GM04503 (cell line): ENCODE data around the gene RASGRF2.
A peak's percentile ranks its signal among the peaks of the same experiment; 100 is the strongest.

ENCODE experiments used
- DNase-seq: peaks from one replicate; pipeline ENCODE4 v3.0.0-alpha.2; 2012; ENCODE audit warnings: low read depth

The RASGRF2 gene

DNA sequence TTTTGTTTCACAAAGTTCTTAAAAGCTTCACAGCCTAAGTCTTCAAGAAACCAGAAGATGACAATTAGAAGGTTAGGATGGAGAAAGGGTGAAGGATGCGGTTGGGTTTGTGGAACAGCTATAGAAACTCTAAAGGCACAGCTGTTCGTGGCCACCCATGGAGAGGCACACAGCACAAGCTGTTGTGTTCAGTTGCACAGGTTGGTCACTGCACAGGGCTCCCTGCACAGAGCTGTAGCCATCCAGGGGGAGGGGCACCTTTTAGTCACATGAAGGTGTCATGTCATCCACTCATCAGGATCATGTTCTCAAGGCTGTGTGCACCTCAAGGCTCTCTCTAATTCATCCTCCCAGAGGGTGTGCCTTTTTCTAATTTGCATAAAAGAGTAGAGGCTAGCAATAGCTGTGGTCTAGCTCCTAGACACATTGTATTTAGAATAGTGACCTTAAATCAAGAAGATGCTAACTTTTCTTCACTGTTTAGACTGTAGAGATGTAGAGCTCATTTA is 5.0 kb upstream of the RASGRF2 start:
- no peak for DNase-seq

GRCh38 chr5:80956272-80956671 is 3.9 kb upstream of the RASGRF2 start:
- DNase-seq, result no peak

GRCh38 chr5:80957031-80957761 is 3.0 kb upstream of the RASGRF2 start:
- no peak for DNase-seq

- DNase-seq, result no peak
Observed at GRCh38 chr5:80958616-80959015, 1.5 kb upstream of the RASGRF2 start.

- no peak for DNase-seq
Observed at GRCh38 chr5:80959138-80959537, 1.0 kb upstream of the RASGRF2 start.

GRCh38 chr5:80960531-80961375 is 590 bp downstream of the RASGRF2 start:
- DNase-seq, result no peak

GRCh38 chr5:80961376-80962281 is 1.5 kb downstream of the RASGRF2 start:
- DNase-seq, result no peak

GRCh38 chr5:80962630-80963520 is 2.7 kb downstream of the RASGRF2 start:
- no peak for DNase-seq

DNA sequence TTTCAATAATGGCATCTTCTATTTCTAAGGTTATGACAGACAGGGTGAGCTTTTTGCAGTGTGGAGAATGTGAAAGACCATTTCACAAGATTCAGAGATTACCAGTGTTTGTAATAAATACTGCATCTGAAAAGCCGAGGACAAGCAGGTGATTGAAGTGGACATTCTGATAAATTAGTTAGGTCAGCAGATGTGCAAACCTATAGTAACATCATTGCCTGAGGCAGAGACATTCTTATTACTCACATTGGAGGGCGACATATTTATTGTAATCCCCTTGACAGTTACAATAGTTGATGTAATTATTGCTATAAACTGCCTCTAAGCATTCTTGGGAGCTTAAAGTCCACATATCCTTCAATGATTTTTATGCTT is 3.3 kb downstream of the RASGRF2 start:
- DNase-seq, result no peak

DNA sequence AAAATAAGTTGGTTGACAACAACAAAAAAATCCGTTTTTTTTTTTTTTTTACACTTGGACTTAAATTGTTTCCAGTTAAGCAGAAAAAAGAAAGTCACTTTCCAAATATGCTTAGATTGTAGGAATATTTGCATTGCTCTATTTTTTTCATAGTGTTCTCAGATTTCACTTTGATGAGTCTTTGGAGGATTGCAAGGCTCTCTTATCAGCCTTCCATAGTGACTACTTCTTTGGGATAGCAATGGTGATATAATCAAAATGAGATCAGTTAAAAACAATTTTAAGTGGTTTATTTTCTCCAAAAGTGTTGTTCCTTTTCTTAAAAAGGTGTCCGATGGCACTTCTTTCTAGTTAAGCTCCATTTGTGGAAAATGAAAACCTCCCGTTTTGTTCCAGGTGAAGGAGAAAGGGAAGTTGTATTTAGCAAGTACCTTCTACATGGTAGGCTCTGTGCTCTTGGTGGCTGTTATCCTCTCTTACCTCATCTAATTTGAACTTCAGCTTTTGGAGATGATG is 3.9 kb downstream of the RASGRF2 start:
- DNase-seq, result peak; percentile 7

DNA sequence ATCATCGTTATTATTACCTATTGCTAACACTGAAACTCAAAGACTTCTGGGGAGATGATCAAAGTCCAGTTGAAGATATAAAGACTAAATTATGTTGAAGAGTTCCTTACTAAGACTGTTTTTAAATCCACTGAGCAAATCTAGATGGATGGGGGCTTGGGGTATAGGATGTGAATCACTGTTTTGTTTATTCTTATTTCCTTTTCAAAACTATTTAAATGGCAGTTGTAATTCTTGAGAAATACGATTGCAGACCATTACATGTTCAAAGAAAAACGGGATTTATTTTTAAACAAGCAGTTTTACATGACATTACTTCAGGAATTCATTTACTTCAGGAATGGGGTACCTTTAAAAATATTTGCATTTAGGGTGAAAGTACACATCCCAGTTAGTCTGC is 4.3 kb downstream of the RASGRF2 start:
- no peak for DNase-seq

DNA sequence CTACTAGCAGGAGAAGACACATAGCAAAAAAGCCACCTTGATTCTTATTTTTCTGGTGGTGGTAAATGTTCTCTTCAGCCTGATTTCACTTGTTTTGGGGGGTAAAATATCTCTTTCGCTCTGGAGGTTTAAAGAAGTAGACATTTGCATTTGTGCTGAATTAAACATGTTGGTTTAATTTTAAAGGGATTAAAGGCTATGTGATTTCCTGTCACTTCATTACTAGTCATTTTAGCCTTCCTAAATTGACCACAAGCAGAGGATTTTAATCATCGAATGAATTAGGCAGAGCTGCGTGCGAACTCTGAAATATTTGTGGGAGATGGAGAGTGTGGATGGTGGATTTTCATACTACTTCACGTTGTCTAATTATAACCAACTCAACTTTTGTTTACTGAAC is 4.8 kb downstream of the RASGRF2 start:
- DNase-seq, result no peak

GRCh38 chr5:80967500-80968181 is 7.5 kb downstream of the RASGRF2 start:
- peak; percentile 38 for DNase-seq

DNA sequence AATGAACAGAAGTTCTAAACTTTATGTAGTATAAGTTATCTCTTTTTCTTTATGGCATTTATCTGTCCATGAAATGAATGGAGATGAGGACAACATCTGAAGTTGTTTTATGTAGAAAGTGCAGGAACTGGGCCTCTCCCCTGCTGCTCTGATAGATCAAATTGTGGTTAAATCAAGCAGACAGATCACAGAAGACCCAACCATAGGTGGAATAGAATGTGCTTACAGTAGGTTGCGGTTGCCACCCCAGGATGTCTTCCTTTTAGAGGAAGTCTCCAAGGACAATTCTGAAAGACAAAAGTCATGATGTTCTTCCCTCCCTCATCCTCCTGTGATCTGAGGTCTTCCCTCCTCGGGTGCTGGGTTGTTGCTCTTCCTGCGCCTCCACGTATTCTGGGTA is 12.9 kb downstream of the RASGRF2 start:
- DNase-seq, result no peak

DNA sequence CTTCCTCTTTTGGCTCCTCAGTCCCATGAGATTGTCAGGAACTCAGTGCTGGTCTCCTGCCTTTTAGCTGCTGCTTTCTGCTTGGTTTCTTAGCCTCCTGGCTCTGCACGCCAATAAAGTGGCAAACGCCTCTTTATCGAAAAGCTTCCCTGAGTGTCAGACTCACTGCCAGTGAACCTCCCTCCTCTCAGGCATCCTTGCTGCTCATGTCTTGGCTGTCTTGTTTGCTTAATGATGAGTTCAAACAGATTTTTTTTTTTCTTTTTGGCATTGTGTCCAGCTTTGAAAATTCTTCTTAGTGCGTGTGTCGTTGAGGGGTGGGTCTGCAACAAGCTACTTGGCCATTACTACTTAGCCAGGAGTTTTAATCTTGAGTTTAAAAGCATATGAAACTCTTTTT is 14.9 kb downstream of the RASGRF2 start:
- no peak for DNase-seq

GRCh38 chr5:80976985-80977384 is 16.8 kb downstream of the RASGRF2 start:
- no peak for DNase-seq

DNA sequence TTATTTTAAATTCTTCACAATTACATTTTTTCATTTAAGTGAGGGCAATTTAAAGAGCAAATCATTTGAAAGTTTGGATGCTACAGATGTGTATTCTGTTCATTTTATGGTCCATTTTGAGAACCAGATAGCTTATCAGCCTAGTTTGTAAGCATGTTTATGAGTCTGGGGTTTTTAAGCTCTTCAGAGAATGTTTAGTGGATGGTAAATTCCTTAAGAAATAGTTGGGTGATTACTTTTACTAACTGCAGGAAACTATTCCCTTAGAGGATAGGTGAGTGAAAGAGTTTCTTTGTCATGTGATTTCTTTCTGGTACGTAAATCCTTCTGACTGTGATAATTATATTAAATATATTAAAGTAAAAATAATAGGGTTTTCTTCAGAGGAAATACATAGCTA is 17.6 kb downstream of the RASGRF2 start:
- no peak for DNase-seq

DNA sequence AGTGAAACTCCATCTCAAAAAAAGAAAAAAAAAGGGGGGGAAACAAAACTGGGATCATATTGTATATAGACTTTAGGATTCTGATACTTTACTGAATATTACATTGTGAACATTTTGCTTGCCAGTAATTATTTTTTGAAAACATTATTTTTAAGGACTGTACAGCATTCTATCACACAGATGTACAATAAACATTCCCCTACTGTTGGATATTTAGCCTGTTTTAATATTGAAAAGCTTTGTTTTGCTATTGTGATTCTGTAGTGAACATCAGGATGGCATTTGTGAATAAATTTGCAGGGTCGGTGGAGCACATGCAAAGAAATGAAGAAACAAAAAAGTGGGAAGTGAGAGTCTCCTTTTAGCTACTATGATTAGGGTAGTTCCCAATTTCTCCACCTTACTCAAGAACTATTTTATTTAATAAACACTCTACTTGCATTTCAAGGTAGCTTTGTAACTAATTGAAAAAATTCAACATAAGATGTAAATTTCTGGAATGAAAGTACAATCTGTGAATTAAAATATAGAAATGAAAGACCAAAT is 18.7 kb downstream of the RASGRF2 start:
- DNase-seq, result no peak

DNA sequence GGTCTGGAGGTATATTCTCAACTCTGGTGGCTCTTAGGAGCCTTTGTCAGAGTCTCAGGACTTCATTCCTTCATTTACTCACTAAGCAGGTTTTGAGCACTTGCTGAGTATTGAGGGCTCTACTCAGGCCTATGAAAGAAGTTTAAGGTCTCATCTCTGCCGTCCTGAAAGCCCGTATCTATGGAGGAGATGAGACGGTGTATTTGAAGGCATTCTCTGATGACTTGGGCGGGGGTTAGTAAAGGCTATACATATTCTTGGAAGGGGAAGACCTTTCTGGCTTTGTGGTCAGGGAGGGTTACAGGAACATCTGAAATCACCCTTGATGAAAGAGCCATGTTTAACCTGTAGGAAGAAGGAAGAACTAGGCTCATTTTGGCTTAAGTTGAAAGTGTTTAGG is 21.9 kb downstream of the RASGRF2 start:
- no peak for DNase-seq

DNA sequence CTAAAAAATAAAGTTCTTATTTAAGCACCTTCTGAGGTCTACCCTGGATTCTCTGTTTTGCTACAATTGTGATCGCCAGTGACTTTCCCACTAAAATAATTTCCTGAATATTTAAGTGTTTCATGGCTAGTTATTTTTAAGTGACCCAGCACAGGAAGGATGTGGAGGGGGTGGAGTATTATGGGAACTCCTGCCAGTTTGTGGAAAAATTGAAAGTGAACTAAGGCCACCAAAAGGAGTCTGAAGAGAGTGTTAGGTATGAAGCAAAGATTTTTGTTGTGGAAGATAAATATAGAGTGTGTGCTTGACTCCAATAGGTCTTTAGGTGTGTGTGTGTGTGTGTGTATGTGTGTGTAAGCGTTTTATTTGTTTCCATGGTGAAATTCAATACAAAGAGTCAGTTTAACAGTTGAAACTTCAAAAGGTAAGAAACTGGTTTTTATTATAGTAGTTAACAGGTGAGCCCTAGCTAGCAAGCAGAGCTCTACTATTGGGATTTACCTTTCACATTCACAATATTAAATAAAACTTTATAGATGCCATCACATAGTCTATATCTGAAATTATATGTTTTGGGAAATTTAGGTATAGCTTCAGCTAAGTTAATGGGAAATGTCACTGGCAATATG is 25.6 kb downstream of the RASGRF2 start:
- no peak for DNase-seq
